GM12891 (cell line): Measurements from ENCODE around the gene FLOT1.

ENCODE experiments used
- PAX5 ChIP-seq: IDR thresholded peaks from 2 replicates; pipeline ENCODE4 v1.6.1; 2011; ENCODE audit warnings: low read length, moderate library complexity, mild to moderate bottlenecking; ENCODE audit not compliant: insufficient read depth, severe bottlenecking
- POLR2A ChIP-seq: IDR thresholded peaks from 2 replicates; pipeline ENCODE4 v1.6.1; 2011; ENCODE audit warnings: low read depth, low read length, control low read depth
- POLR2AphosphoS5 ChIP-seq: IDR thresholded peaks from 2 replicates; pipeline ENCODE4 v1.6.1; 2011; ENCODE audit warnings: low read depth, low read length, control low read depth
- TAF1 ChIP-seq: IDR thresholded peaks from 2 replicates; pipeline ENCODE4 v1.6.1; 2011; ENCODE audit warnings: low read depth, low read length, control low read depth

DNA sequence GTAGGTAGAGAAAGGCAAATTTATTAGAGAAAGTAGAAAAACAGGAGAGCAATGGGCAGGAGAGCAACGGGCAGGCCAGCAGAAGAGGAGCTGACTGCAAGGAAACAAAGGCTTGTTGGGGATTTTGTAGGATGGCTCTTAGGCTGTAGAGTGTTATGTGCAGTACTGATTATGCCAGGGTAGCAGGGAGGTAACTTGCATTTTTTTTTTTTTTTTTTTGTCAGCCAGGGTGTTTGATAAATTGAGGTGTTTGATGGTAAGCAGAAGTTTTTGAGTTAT, 38.1 kb upstream of the FLOT1 start:
- no peak for TF ChIP-seq POLR2AphosphoS5
- TF ChIP-seq POLR2A, result no peak
- TF ChIP-seq PAX5, result no peak
- TF ChIP-seq TAF1, result no peak
